MG63 (cell line): ENCODE data around the gene NPW. TPM values are rescaled to one million over a fixed set of nuclear protein-coding genes. Genes with fewer than 3 reads are reported as not detected.
"Not testable (repeated sequence)": the region's sequence is repeated elsewhere in the genome, so short reads cannot be mapped to it uniquely, and the experiment has no call there.

Experiments
- DNase-seq: peaks from one replicate; pipeline ENCODE4 v3.0.0-alpha.2; 2020
- H3K27me3 ChIP-seq: fragments of 250-450 bp; sonication (Bioruptor Pico); 2 replicates; pipeline ENCODE4 v1.5.1; 2020; ENCODE audit warnings: mild to moderate bottlenecking, moderate library complexity
- H3K36me3 ChIP-seq: fragments of 250-450 bp; sonication (Bioruptor Pico); 2 replicates; pipeline ENCODE4 v1.5.1; 2020; ENCODE audit warnings: mild to moderate bottlenecking, moderate library complexity
- H3K4me3 ChIP-seq: fragments of 250-450 bp; sonication (Bioruptor Pico); 2 replicates; pipeline ENCODE4 v1.5.1; 2020; ENCODE audit warnings: mild to moderate bottlenecking, moderate library complexity
- H3K9me3 ChIP-seq: fragments of 250-450 bp; sonication (Bioruptor Pico); 2 replicates; pipeline ENCODE4 v1.5.1; 2020; ENCODE audit warnings: mild to moderate bottlenecking, moderate library complexity
- total RNA-seq: library from RNA; depleted of rRNA; stranded (reverse); fragments of >200 nt; shearing (Covaris generic); gene quantifications from 2 replicates; pipeline ENCODE4 v1.2.3, GENCODE V29; 2014; ENCODE audit warnings: low replicate concordance

The NPW gene
- total RNA-seq, 1 experiment from 2014 or later, result not detected

GRCh38 chr16:2026461-2027023 is 7.0 kb downstream of the NPW start, which contains the start of gene NHERF2:
Gene NHERF2, plus strand, starts transcription at chr16:2026902. Its CDS starts 104 bp downstream, at chr16:2027006.
- Histone ChIP-seq H3K9me3 (no peaks in the 10 kb centered on the region), H3K4me3 (peak within 1 kb of the TSS; percentile 38), H3K36me3 (no peaks in the 10 kb centered on the region), H3K27me3 (no peaks in the 10 kb centered on the region)
- DNase-seq, result peak; percentile 37

GRCh38 chr16:2027024-2028010 is 7.7 kb downstream of the NPW start:
- H3K27me3 ChIP-seq, result no peaks in the 10 kb centered on the region
- peak overlapping the region; percentile 38 for H3K4me3 ChIP-seq
- H3K9me3 ChIP-seq, result no peaks in the 10 kb centered on the region
- no peaks in the 10 kb centered on the region for H3K36me3 ChIP-seq
- DNase-seq, result peak; percentile 39

GRCh38 chr16:2028146-2028545 is 8.6 kb downstream of the NPW start:
- Histone ChIP-seq H3K9me3 (no peaks in the 10 kb centered on the region), H3K27me3 (no peaks in the 10 kb centered on the region), H3K36me3 (no peaks in the 10 kb centered on the region), H3K4me3 (no peak overlapping the region)
- DNase-seq, result no peak

- Histone ChIP-seq H3K9me3 (no peaks in the 10 kb centered on the region), H3K27me3 (no peaks in the 10 kb centered on the region), H3K4me3 (no peak overlapping the region), H3K36me3 (no peaks in the 10 kb centered on the region)
- no peak for DNase-seq
Measured at GRCh38 chr16:2028620-2029220, 9.1 kb downstream of the NPW start.

GRCh38 chr16:2029350-2029749 is 9.8 kb downstream of the NPW start:
- no peak for DNase-seq
- Histone ChIP-seq H3K9me3 (no peaks in the 10 kb centered on the region), H3K27me3 (no peaks in the 10 kb centered on the region), H3K36me3 (no peaks in the 10 kb centered on the region), H3K4me3 (no peak overlapping the region)

- Histone ChIP-seq H3K36me3 (no peaks in the 10 kb centered on the region), H3K9me3 (no peaks in the 10 kb centered on the region), H3K27me3 (no peaks in the 10 kb centered on the region), H3K4me3 (no peak overlapping the region)
- DNase-seq, result no peak
Measured at GRCh38 chr16:2030036-2030435, 10.5 kb downstream of the NPW start.

GRCh38 chr16:2031081-2031577 is 11.5 kb downstream of the NPW start:
- H3K36me3 ChIP-seq, result no peaks in the 10 kb centered on the region
- H3K9me3 ChIP-seq, result no peaks in the 10 kb centered on the region
- H3K27me3 ChIP-seq, result no peaks in the 10 kb centered on the region
- no peak for DNase-seq
- no peak overlapping the region for H3K4me3 ChIP-seq

- no peaks in the 10 kb centered on the region for H3K9me3 ChIP-seq
- no peak overlapping the region for H3K4me3 ChIP-seq
- H3K27me3 ChIP-seq, result no peaks in the 10 kb centered on the region
- no peaks in the 10 kb centered on the region for H3K36me3 ChIP-seq
- DNase-seq, result no peak
Measured at GRCh38 chr16:2032285-2033056, 12.9 kb downstream of the NPW start.

- Histone ChIP-seq H3K4me3 (0 out of 2 replicates have a peak overlapping the region, but pooled peaks have one; percentile 1), H3K27me3 (no peaks in the 10 kb centered on the region), H3K9me3 (no peaks in the 10 kb centered on the region), H3K36me3 (no peaks in the 10 kb centered on the region)
- peak; percentile 82 for DNase-seq
Measured at GRCh38 chr16:2033057-2033908, 13.7 kb downstream of the NPW start.

GRCh38 chr16:2033909-2034695 is 14.5 kb downstream of the NPW start:
- 0 out of 2 replicates have a peak overlapping the region, but pooled peaks have one; percentile 1 for H3K4me3 ChIP-seq
- H3K9me3 ChIP-seq, DNase-seq, H3K36me3 ChIP-seq, H3K27me3 ChIP-seq: not testable (repeated sequence)

GRCh38 chr16:2034696-2035430 is 15.3 kb downstream of the NPW start:
- Histone ChIP-seq H3K36me3 (no peaks in the 10 kb centered on the region), H3K27me3 (no peaks in the 10 kb centered on the region), H3K4me3 (no peak overlapping the region)

GRCh38 chr16:2035431-2036199 is 16.0 kb downstream of the NPW start:
- H3K4me3 ChIP-seq, result no peak overlapping the region
- no peaks in the 10 kb centered on the region for H3K27me3 ChIP-seq
- no peaks in the 10 kb centered on the region for H3K36me3 ChIP-seq
- peak; percentile 75 for DNase-seq
- no peaks in the 10 kb centered on the region for H3K9me3 ChIP-seq

More at GRCh38 chr16:2034696-2035430, 15.3 kb downstream of the NPW start:
- no peaks in the 10 kb centered on the region for H3K9me3 ChIP-seq
- DNase-seq, result no peak

GRCh38 chr16:2036200-2036966 is 16.8 kb downstream of the NPW start:
- Histone ChIP-seq H3K9me3 (no peaks in the 10 kb centered on the region), H3K4me3 (no peak overlapping the region), H3K27me3 (no peaks in the 10 kb centered on the region), H3K36me3 (no peaks in the 10 kb centered on the region)
- DNase-seq, result no peak
